Ovary (tissue), 3 donors: Measurements from ENCODE around the gene ZNFX1.

ENCODE experiments used
- CTCF ChIP-seq, 3 donors: fragments of 450-650 bp in 2 of 3; fragments of 200-600 bp in 1 of 3; IDR thresholded peaks; one replicate each; pipeline versions ENCODE4 v1.5.1 to v1.8.0; 2016 to 2022; ENCODE audit warnings: antibody characterized with exemption in 3 of 3, mild to moderate bottlenecking in 1 of 3
- EP300 ChIP-seq: sonication (generic); formaldehyde crosslinking; IDR thresholded peaks from one replicate; pipeline ENCODE4 v1.6.1; 2017; ENCODE audit warnings: antibody characterized with exemption
- POLR2A ChIP-seq: fragments of 450-650 bp; IDR thresholded peaks from one replicate; pipeline ENCODE4 v1.6.1; 2017; ENCODE audit warnings: antibody characterized with exemption, mild to moderate bottlenecking, moderate library complexity
- donor health status: DM: no; HTN: no; CAD: no.

GRCh38 chr20:49231471-49231870, 46.4 kb downstream of the ZNFX1 start:
- no peak for TF ChIP-seq CTCF (IDR thresholded peaks at IDR 0.05)
- TF ChIP-seq POLR2A: no peak
- TF ChIP-seq EP300: no peak
